Esophagus squamous epithelium (tissue), 4 donors: ENCODE measurements around the gene ASPM.

Source experiments
- CTCF ChIP-seq, 6 experiments: fragments of 450-650 bp in 4 of 6; fragments of 200-600 bp in 2 of 6; sonication (generic) in 2 of 6; IDR thresholded peaks; one replicate each; pipeline ENCODE4 v1.5.1; 2016 to 2019; ENCODE audit warnings: antibody characterized with exemption in 6 of 6, mild to moderate bottlenecking in 4 of 6, moderate library complexity in 4 of 6
- POLR2A ChIP-seq, 4 donors: fragments of 450-650 bp; IDR thresholded peaks; one replicate each; pipeline ENCODE4 v1.6.1; 2017; ENCODE audit warnings: antibody characterized with exemption in 4 of 4, mild to moderate bottlenecking in 4 of 4, moderate library complexity in 3 of 4

DNA sequence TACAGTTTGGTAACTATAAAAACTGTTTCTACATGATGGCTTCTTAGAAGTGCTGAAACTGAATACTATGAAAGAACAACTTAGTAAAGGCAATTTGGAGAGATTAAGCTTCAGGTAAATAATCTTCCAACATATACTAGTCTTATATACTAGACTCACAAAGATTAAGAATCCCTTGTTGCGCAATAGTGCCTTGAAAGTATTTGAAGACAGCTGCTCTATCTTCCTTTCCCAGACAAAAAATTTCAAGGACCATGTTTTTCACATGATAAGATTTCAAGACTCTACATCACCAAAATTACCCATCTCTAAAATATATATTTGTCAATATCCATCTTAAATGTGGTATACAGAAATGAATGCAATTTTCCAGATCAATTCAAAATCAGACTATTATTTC, 37.7 kb upstream of the ASPM start:
- TF ChIP-seq CTCF (IDR thresholded peaks at IDR 0.05) (no peak), POLR2A (IDR thresholded peaks at IDR 0.05) (no peak)
